Measurements from ENCODE around the gene WIPF2.

The WIPF2 gene

DNA sequence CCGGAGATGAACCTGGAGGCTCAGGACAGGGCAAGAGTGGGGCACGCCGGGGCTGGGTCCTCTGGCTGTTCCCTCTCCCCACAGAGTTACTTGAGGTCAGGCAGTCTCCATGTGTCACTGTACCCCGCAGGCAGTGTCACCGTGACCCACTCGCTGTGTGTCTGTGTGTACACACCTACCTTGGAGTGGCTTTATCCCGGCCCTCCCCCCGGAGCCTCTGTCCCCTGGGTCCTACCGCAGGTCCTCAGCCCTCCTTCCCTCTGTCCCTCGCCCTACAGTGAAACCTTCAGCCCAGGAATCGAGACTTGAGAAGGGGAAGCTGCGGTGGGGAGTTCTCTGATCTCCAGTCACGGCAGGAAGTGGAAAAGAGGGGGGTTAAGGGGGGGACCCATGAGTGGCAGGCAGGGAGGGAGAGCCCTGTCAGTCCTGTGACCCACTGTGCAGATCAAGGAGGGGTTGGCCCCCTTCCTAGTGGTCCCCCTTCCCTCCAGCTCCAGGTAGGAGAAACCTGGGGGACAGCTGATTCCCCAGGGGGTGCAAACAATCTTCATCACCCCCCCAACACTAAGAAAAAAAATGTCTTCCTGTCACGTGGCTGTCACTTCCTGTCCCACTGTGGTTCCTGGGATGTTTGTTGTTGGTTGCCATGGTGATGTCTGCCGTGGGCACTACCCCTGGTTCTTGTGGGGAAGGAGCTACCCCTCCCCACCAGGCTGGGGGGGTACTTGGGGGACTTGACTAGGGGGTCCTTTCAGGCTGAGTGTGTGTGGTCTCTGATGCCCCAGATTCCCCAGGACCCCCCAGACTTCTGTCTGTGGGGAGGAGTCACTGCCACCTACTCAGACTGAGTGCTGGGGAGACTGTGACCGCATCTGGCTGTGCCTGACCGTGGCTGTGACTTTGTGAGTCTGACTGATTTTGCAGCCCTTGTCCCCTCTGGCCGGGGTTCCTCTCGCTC, 103.5 kb downstream of the WIPF2 start:
- POLR2A ChIA-PET = interaction anchor here (0.6 to 1.6 kb wide), 2 partner anchors 12 to 40 kb away, joined by 3 to 5 read pairs; no protein-coding TSS in a partner anchor
- Histone ChIP-seq H3K36me3 (ENCODE audit: control insufficient read depth in 2 of 2, insufficient read depth in 1 of 2, low read length in 2 of 2) (no peaks in the 10 kb centered on the region), H3K27ac (ENCODE audit: extremely low read depth, low read depth, low read length) (peak overlapping the region; percentile 61), H3K4me3 (ENCODE audit: low read depth, low read length) (no peak overlapping the region), H3K9me3 (ENCODE audit: control insufficient read depth, insufficient read depth, low read depth, low read length) (no peaks in the 10 kb centered on the region), H3K4me1 (ENCODE audit: control insufficient read depth, insufficient read depth, low read length) (peaks cover 34% of the 10 kb centered on the region)
- CTCF ChIA-PET = interaction anchor here (0.6 to 1.5 kb wide), 6 partner anchors 8 to 237 kb away, joined by 3 to 4 read pairs (median 3); no protein-coding TSS in a partner anchor
- TF ChIP-seq ZNF274 (IDR thresholded peaks at IDR 0.05; ENCODE audit: low read length) (no peak), ZNF274 (tag by site-specific recombination; IDR thresholded peaks at IDR 0.05; ENCODE audit: borderline replicate concordance) (no peak), ZNF530 (tag by site-specific recombination; IDR thresholded peaks at IDR 0.05; ENCODE audit: low read depth) (no peak), ZNF621 (tag by site-specific recombination; IDR thresholded peaks at IDR 0.05) (no peak), ZNF433 (tag by site-specific recombination; IDR thresholded peaks at IDR 0.05; ENCODE audit: low read depth) (no peak), ZBTB20 (tag by site-specific recombination; IDR thresholded peaks at IDR 0.05) (no peak), KLF16 (tag by site-specific recombination; IDR thresholded peaks at IDR 0.05) (peak; percentile 55; the same call in 1 of the 2 replicates), ZBTB7A (tag by site-specific recombination; IDR thresholded peaks at IDR 0.05; ENCODE audit: low read depth) (peak; percentile 64), PRDM10 (tag by site-specific recombination; IDR thresholded peaks at IDR 0.05) (peak; percentile 93), SP2 (tag by site-specific recombination; IDR thresholded peaks at IDR 0.05) (peak; percentile 66), ZBTB10 (tag by site-specific recombination; IDR thresholded peaks at IDR 0.05) (peak; percentile 93), ZNF473 (tag by site-specific recombination; IDR thresholded peaks at IDR 0.05) (no peak), ZNF660 (tag by site-specific recombination; IDR thresholded peaks at IDR 0.05) (no peak), ZIC2 (tag by site-specific recombination; IDR thresholded peaks at IDR 0.05) (peak; percentile 45; the same call in 1 of the 2 replicates), ZNF629 (tag by site-specific recombination; IDR thresholded peaks at IDR 0.05) (peak; percentile 58), ZNF518A (tag by site-specific recombination; conservative IDR thresholded peaks at IDR 0.05; ENCODE audit: low read depth) (peak; percentile 83), ZNF214 (tag by site-specific recombination; IDR thresholded peaks at IDR 0.05; ENCODE audit: borderline replicate concordance) (no peak), SP7 (tag by site-specific recombination; IDR thresholded peaks at IDR 0.05) (no peak), ZNF560 (tag by site-specific recombination; IDR thresholded peaks at IDR 0.05; ENCODE audit: borderline replicate concordance) (no peak), HOXA7 (CRISPR knock-in tag; IDR thresholded peaks at IDR 0.05; ENCODE audit: borderline replicate concordance) (no peak), ZNF704 (tag by site-specific recombination; IDR thresholded peaks at IDR 0.05) (no peak), SP3 (tag by site-specific recombination; IDR thresholded peaks at IDR 0.05) (0 out of 2 replicates have a peak, but pooled peaks have one; percentile 19), TRIM28 (IDR thresholded peaks at IDR 0.05; ENCODE audit: borderline replicate concordance, low read length) (no peak)
